Caco-2 (cell line): ENCODE data around the gene FOXA1. TPM values are rescaled to one million over a fixed set of nuclear protein-coding genes. Genes with fewer than 3 reads are reported as not detected.

Experiments
- BruUV-seq: library from RNA; stranded (reverse); fragments of 400-500 nt; replicated peaks from 2 replicates; lab custom pipeline; 2021; lab: Mats Ljungman, UMichigan
- CTCF ChIA-PET: fragments of 300-600 bp; sonication (Branson Sonifier 250); formaldehyde crosslinking; loops from one replicate; lab custom pipeline; 2022; ENCODE audit warnings: antibody characterized with exemption; lab: Charles Lee
- POLR2A ChIA-PET: fragments of 300-600 bp; sonication (Branson Sonifier 250); formaldehyde crosslinking; loops from one replicate; lab custom pipeline; 2022; ENCODE audit warnings: antibody characterized with exemption; lab: Charles Lee
- DNase-seq, 2 experiments: peaks; one replicate each; pipeline versions ENCODE4 v3.0.0 to v3.0.0-alpha.2; 2020 to 2022
- H3K27me3 ChIP-seq: replicated peaks from 2 replicates; pipeline ENCODE4 v1.6.0; 2011; ENCODE audit warnings: low read length; ENCODE audit not compliant: control insufficient read depth, insufficient read depth
- H3K36me3 ChIP-seq: 2 replicates; pipeline ENCODE4 v1.5.1; 2011; ENCODE audit warnings: low read length; ENCODE audit not compliant: control insufficient read depth, insufficient read depth
- H3K4me1 ChIP-seq: fragments of 250-450 bp; sonication (Bioruptor Pico); 2 replicates; pipeline ENCODE4 v1.5.1; 2020; ENCODE audit warnings: mild to moderate bottlenecking
- H3K4me3 ChIP-seq: 2 replicates; pipeline ENCODE4 v1.5.1; 2011; ENCODE audit warnings: low read depth, mild to moderate bottlenecking, control low read depth, low read length
- H3K9me3 ChIP-seq: fragments of 250-450 bp; sonication (Bioruptor Pico); 2 replicates; pipeline ENCODE4 v1.5.1; 2020; ENCODE audit warnings: mild to moderate bottlenecking, moderate library complexity
- H3K27ac Mint-ChIP-seq: one replicate; pipeline ENCODE4 v1.8.0; 2022; ENCODE audit warnings: mixed read lengths; ENCODE audit not compliant: unreplicated experiment
- H3K27me3 Mint-ChIP-seq: one replicate; pipeline ENCODE4 v1.8.0; 2022; ENCODE audit warnings: mixed read lengths; ENCODE audit not compliant: insufficient read depth, unreplicated experiment
- H3K36me3 Mint-ChIP-seq: one replicate; pipeline ENCODE4 v1.8.0; 2022; ENCODE audit warnings: mild to moderate bottlenecking, mixed read lengths; ENCODE audit not compliant: insufficient read depth, unreplicated experiment
- H3K4me1 Mint-ChIP-seq: one replicate; pipeline ENCODE4 v1.8.0; 2022; ENCODE audit warnings: low read depth, mixed read lengths; ENCODE audit not compliant: unreplicated experiment
- H3K4me3 Mint-ChIP-seq: one replicate; pipeline ENCODE4 v1.8.0; 2022; ENCODE audit warnings: mild to moderate bottlenecking, moderate library complexity, mixed read lengths; ENCODE audit not compliant: unreplicated experiment
- H3K9me3 Mint-ChIP-seq: one replicate; pipeline ENCODE4 v1.8.0; 2022; ENCODE audit warnings: mixed read lengths; ENCODE audit not compliant: unreplicated experiment
- CTCF ChIP-seq, 2 experiments: fragments of 200-600 bp in 1 of 2; IDR thresholded peaks; 1 replicate in 1 of 2; 2 replicates in 1 of 2; pipeline versions ENCODE4 v1.5.1 to v1.8.0; 2011 to 2022; ENCODE audit warnings: antibody characterized with exemption in 1 of 2, control low read depth in 1 of 2, inconsistent platforms in 1 of 2, low read depth in 1 of 2, low read length in 1 of 2, mild to moderate bottlenecking in 1 of 2, moderate library complexity in 1 of 2; ENCODE audit not compliant: insufficient read depth in 1 of 2, severe bottlenecking in 1 of 2, unreplicated experiment in 1 of 2
- intact Hi-C: fragments of 100-400 bp; cut with micrococcal nuclease; formaldehyde crosslinking; loops from one replicate; pipeline ENCODE4 v1.10.0; 2022; ENCODE audit not compliant: unreplicated experiment
- total RNA-seq: library from RNA; stranded (reverse); gene quantifications from 2 replicates; pipeline ENCODE4 v1.2.3, GENCODE V29; 2022

The FOXA1 gene
- total RNA-seq, 1 experiment from 2014 or later: 271 TPM

GRCh38 chr14:37592482-37593408 is 2.3 kb downstream of the FOXA1 start:
- H3K36me3 Mint-ChIP-seq: peaks cover 86% of the 10 kb centered on the region
- DNase-seq: peak; percentile 78
- TF ChIP-seq CTCF (IDR thresholded peaks at IDR 0.05; ENCODE audit: insufficient read depth in 1 of 2, low read depth in 1 of 2, low read length in 1 of 2, severe bottlenecking in 1 of 2, unreplicated experiment in 1 of 2): peak in 1 of 2 experiments; percentile 1
- BruUV-seq: no TSS peak
- no peaks in the 10 kb centered on the region for H3K9me3 ChIP-seq
- peak overlapping the region; percentile 84 for H3K4me3 Mint-ChIP-seq
- H3K4me1 ChIP-seq: no peaks in the 10 kb centered on the region
- no peaks in the 10 kb centered on the region for H3K27me3 ChIP-seq
- peak overlapping the region; percentile 92 for H3K4me3 ChIP-seq
- intact Hi-C loops: no loop called here
- ChIA-PET CTCF (no interaction called here), POLR2A (interaction anchor here (1.0 kb wide), 1 partner anchor 8 kb away, joined by 3 read pairs; no protein-coding TSS in a partner anchor)
- no peaks in the 10 kb centered on the region for H3K9me3 Mint-ChIP-seq
- H3K27me3 Mint-ChIP-seq: no peaks in the 10 kb centered on the region
- peak overlapping the region; percentile 99 for H3K27ac Mint-ChIP-seq
- peaks cover 13% of the 10 kb centered on the region for H3K36me3 ChIP-seq
- H3K4me1 Mint-ChIP-seq: peaks cover under 1% of the 10 kb centered on the region

- Histone ChIP-seq H3K27me3 (no peaks in the 10 kb centered on the region), H3K9me3 (no peaks in the 10 kb centered on the region), H3K36me3 (peaks cover 10% of the 10 kb centered on the region), H3K4me1 (peaks cover 4% of the 10 kb centered on the region), H3K4me3 (peak overlapping the region; percentile 92)
- Mint-ChIP-seq H3K36me3 (peaks cover 88% of the 10 kb centered on the region), H3K4me1 (peaks cover 7% of the 10 kb centered on the region), H3K4me3 (peak overlapping the region; percentile 84), H3K27ac (peak overlapping the region; percentile 99), H3K27me3 (no peaks in the 10 kb centered on the region), H3K9me3 (no peaks in the 10 kb centered on the region)
- ChIA-PET POLR2A (no interaction called here), CTCF (interaction anchor here (1.2 kb wide), 1 partner anchor 362 kb away, joined by 6 read pairs; no protein-coding TSS in a partner anchor)
- peak in 1 of 2 experiments; percentile 83 for DNase-seq
- intact Hi-C loops: loop anchor here (1.0 to 2.0 kb wide), 3 partner anchors 263 to 346 kb away; no protein-coding TSS in a partner anchor
- BruUV-seq: no TSS peak
- TF ChIP-seq CTCF (IDR thresholded peaks at IDR 0.05; ENCODE audit: insufficient read depth in 1 of 2, low read depth in 1 of 2, low read length in 1 of 2, severe bottlenecking in 1 of 2, unreplicated experiment in 1 of 2): no peak
These were observed 3.0 kb downstream of the FOXA1 start for GRCh38 chr14:37591941-37592481.

GRCh38 chr14:37591311-37591940 is 3.6 kb downstream of the FOXA1 start:
- no peaks in the 10 kb centered on the region for H3K27me3 ChIP-seq
- Mint-ChIP-seq H3K4me3 (peak overlapping the region; percentile 84), H3K4me1 (peaks cover 7% of the 10 kb centered on the region), H3K9me3 (no peaks in the 10 kb centered on the region), H3K36me3 (peaks cover 86% of the 10 kb centered on the region), H3K27me3 (no peaks in the 10 kb centered on the region), H3K27ac (peak overlapping the region; percentile 99)
- H3K4me3 ChIP-seq: peak overlapping the region; percentile 92
- H3K4me1 ChIP-seq: peaks cover 10% of the 10 kb centered on the region
- POLR2A ChIA-PET: no interaction called here
- peak; percentile 85 to 91 for DNase-seq
- no peaks in the 10 kb centered on the region for H3K9me3 ChIP-seq
- BruUV-seq: no TSS peak
- intact Hi-C loops: loop anchor here (1.0 to 2.0 kb wide), 3 partner anchors 263 to 345 kb away; no protein-coding TSS in a partner anchor
- CTCF ChIA-PET: interaction anchor here (0.7 to 1.2 kb wide), 4 partner anchors 9 to 361 kb away, joined by 3 to 6 read pairs (median 3); no protein-coding TSS in a partner anchor
- H3K36me3 ChIP-seq: peaks cover 10% of the 10 kb centered on the region
- TF ChIP-seq CTCF (IDR thresholded peaks at IDR 0.05; ENCODE audit: insufficient read depth in 1 of 2, low read depth in 1 of 2, low read length in 1 of 2, severe bottlenecking in 1 of 2, unreplicated experiment in 1 of 2): peak; percentile 57 to 86
